HepG2 (cell line): Measurements from ENCODE around the gene ATP6V1G2. TPM values are rescaled to one million over a fixed set of nuclear protein-coding genes. Genes with fewer than 3 reads are reported as not detected.
A peak's percentile ranks its signal among the peaks of the same experiment; 100 is the strongest.

Source experiments
- AKAP8 ChIP-seq: sonication (generic); formaldehyde crosslinking; IDR thresholded peaks from 2 replicates; pipeline ENCODE4 v1.5.1; 2020; ENCODE audit warnings: mild to moderate bottlenecking, missing genetic modification reagents
- EED ChIP-seq: sonication (generic); formaldehyde crosslinking; IDR thresholded peaks from 2 replicates; pipeline ENCODE4 v1.5.0; 2020; ENCODE audit warnings: mild to moderate bottlenecking, missing genetic modification reagents
- EP300 ChIP-seq, 3 experiments: sonication (generic) in 1 of 3; formaldehyde crosslinking in 1 of 3; IDR thresholded peaks; 2 replicates each; pipeline versions ENCODE4 v1.5.1 to v1.6.1; 2011 to 2020; ENCODE audit warnings: low read depth in 2 of 3, low read length in 2 of 3, borderline replicate concordance in 1 of 3, improper control_type of control experiment in 1 of 3, mild to moderate bottlenecking in 1 of 3, missing genetic modification reagents in 1 of 3, moderate library complexity in 1 of 3
- ESRRA ChIP-seq: sonication (generic); formaldehyde crosslinking; IDR thresholded peaks from 2 replicates; pipeline ENCODE4 v1.5.1; 2020; ENCODE audit warnings: mild to moderate bottlenecking, low read depth, missing genetic modification reagents
- FIP1L1 ChIP-seq: fragments of 200-400 bp; formaldehyde crosslinking; IDR thresholded peaks from 2 replicates; pipeline ENCODE4 v1.6.1; 2018; ENCODE audit warnings: low read depth, mild to moderate bottlenecking, low read length, moderate library complexity, borderline replicate concordance; ENCODE audit not compliant: insufficient read depth
- FOXJ3 ChIP-seq: sonication (generic); formaldehyde crosslinking; IDR thresholded peaks from 2 replicates; pipeline ENCODE4 v1.4.0; 2020; ENCODE audit warnings: missing genetic modification reagents, mild to moderate bottlenecking, borderline replicate concordance
- HDAC1 ChIP-seq: sonication (generic); formaldehyde crosslinking; IDR thresholded peaks from 2 replicates; pipeline ENCODE4 v1.5.1; 2020; ENCODE audit warnings: mild to moderate bottlenecking, missing genetic modification reagents
- HNRNPK ChIP-seq: fragments of 200-400 bp; formaldehyde crosslinking; IDR thresholded peaks from 2 replicates; pipeline ENCODE4 v1.6.1; 2018; ENCODE audit warnings: low read length, low read depth, moderate library complexity, mild to moderate bottlenecking; ENCODE audit not compliant: poor library complexity, severe bottlenecking
- KDM2A ChIP-seq: sonication (generic); formaldehyde crosslinking; IDR thresholded peaks from 2 replicates; pipeline ENCODE4 v1.4.0; 2020; ENCODE audit warnings: low read depth, missing genetic modification reagents, borderline replicate concordance
- KLF16 ChIP-seq, 2 experiments: sonication (generic) in 1 of 2; formaldehyde crosslinking in 1 of 2; IDR thresholded peaks; 2 replicates each; pipeline versions ENCODE4 v1.6.1 to v1.8.0; 2016 to 2023; ENCODE audit warnings: missing genetic modification reagents in 2 of 2, missing compliant biosample characterization in 1 of 2
- MLXIP ChIP-seq: sonication (generic); formaldehyde crosslinking; IDR thresholded peaks from 2 replicates; pipeline ENCODE4 v1.9.0; 2021; ENCODE audit warnings: missing genetic modification reagents, borderline replicate concordance
- NKX3-1 ChIP-seq: sonication (generic); formaldehyde crosslinking; IDR thresholded peaks from 2 replicates; pipeline ENCODE4 v1.5.0; 2020; ENCODE audit warnings: missing genetic modification reagents
- PTBP1 ChIP-seq: fragments of 200-400 bp; formaldehyde crosslinking; IDR thresholded peaks from 2 replicates; pipeline ENCODE4 v1.6.1; 2018; ENCODE audit warnings: low read length, low read depth; ENCODE audit not compliant: poor library complexity, severe bottlenecking
- RBM22 ChIP-seq: fragments of 200-400 bp; formaldehyde crosslinking; optimal IDR thresholded peaks from 2 replicates; pipeline ENCODE3; 2017; ENCODE audit warnings: mild to moderate bottlenecking, low read length, moderate library complexity
- SRY ChIP-seq: sonication (generic); formaldehyde crosslinking; IDR thresholded peaks from 2 replicates; pipeline ENCODE4 v1.8.0; 2022; ENCODE audit warnings: mild to moderate bottlenecking, missing genetic modification reagents
- ZFP36 ChIP-seq: fragments of 150-350 bp; IDR thresholded peaks from 2 replicates; pipeline ENCODE4 v1.6.1; 2018; ENCODE audit warnings: borderline replicate concordance, low read length, low read depth; ENCODE audit not compliant: partially characterized antibody
- ZFP36L1 ChIP-seq: sonication (generic); formaldehyde crosslinking; IDR thresholded peaks from 2 replicates; pipeline ENCODE4 v1.8.0; 2022; ENCODE audit warnings: mild to moderate bottlenecking, missing genetic modification reagents, moderate library complexity
- ZNF317 ChIP-seq: sonication (generic); formaldehyde crosslinking; IDR thresholded peaks from 2 replicates; pipeline ENCODE4 v1.5.0; 2020; ENCODE audit warnings: mild to moderate bottlenecking, missing genetic modification reagents
- ZNF430 ChIP-seq: sonication (generic); formaldehyde crosslinking; IDR thresholded peaks from 2 replicates; pipeline ENCODE4 v1.9.0; 2021; ENCODE audit warnings: mild to moderate bottlenecking, missing genetic modification reagents
- ZNF7 ChIP-seq: IDR thresholded peaks from 2 replicates; pipeline ENCODE4 v1.6.1; 2016; ENCODE audit warnings: missing biosample characterization, missing genetic modification reagents
- ZSCAN20 ChIP-seq: sonication (generic); formaldehyde crosslinking; IDR thresholded peaks from 2 replicates; pipeline ENCODE4 v1.4.0; 2020; ENCODE audit warnings: missing genetic modification reagents, mild to moderate bottlenecking, borderline replicate concordance
- polyA plus RNA-seq, 8 experiments: library from polyadenylated mRNA; depleted of rRNA in 3 of 8; stranded (reverse) in 7 of 8; unstranded in 1 of 8; fragments of >200 nt; fragmentation: Illumina TruSeq in 4 of 8; extraction: Trizol in 4 of 8; gene quantifications; 2 replicates each; pipeline versions ENCODE4 v1.2.1 to v1.2.3, GENCODE V29; 2011 to 2016; ENCODE audit warnings: low read depth in 4 of 8, missing spikeins in 1 of 8, mixed read lengths in 1 of 8; ENCODE audit not compliant: insufficient read depth in 1 of 8
- total RNA-seq, 5 experiments: library from RNA; depleted of rRNA; stranded (reverse); fragments of >200 nt; fragmentation: Illumina TruSeq; extraction: Trizol; gene quantifications; 2 replicates each; pipeline ENCODE4 v1.2.3, GENCODE V29; 2016; ENCODE audit warnings: low read depth in 1 of 5
- TF ChIP-seq, protein P1 (sequence below): IDR thresholded peaks from 2 replicates; pipeline ENCODE4 v1.6.1; 2016
- TF ChIP-seq, protein P2 (sequence below): sonication (generic); formaldehyde crosslinking; IDR thresholded peaks from 2 replicates; pipeline ENCODE4 v1.5.0; 2020; ENCODE audit warnings: missing genetic modification reagents

Gene ATP6V1G2
- total and polyA plus RNA-seq, 2 of the 13 experiments (the other 11 are each of a cell fraction or from before 2014, with no cell fraction given) = 0.27 to 0.83 TPM

DNA sequence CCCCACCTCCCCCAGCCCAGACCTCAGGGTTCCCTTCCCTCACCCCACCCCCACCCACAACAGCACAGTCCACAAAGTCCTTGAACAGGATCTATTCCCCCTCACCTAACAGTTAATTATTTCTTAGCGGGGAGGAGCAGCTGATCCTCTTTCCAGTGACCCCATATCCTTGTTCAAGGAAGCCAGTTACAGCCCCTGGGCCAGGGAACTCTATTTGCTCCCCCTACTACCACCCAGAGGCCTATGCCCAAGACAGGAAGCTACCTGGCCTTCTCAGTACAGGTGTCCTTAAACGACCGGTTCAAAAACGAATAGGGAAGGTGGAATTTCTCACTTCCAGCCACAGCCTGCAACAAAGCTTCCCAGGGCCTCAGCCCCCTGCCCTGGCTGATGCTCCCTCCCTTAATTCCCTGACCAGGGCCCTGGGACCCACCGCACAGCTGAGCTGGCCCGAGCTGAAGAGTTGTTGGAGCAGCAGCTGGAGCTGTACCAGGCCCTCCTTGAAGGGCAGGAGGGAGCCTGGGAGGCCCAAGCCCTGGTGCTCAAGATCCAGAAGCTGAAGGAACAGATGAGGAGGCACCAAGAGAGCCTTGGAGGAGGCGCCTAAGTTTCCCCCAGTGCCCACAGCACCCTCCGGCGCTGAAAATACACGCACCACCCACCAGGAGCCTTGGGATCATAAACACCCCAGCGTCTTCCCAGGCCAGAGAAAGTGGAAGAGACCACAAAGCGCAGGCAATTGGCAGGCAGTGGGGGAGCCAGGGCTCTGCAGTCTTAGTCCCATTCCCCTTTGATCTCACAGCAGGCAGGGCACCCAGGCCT lies 16.9 kb downstream of the ATP6V1G2 start (continued):
- TF ChIP-seq SRY (CRISPR knock-in tag) = peak; percentile 74; the same call in 1 of the 2 replicates
- no peak for TF ChIP-seq FOXJ3
- no peak for TF ChIP-seq PTBP1
- peak in 1 of 2 experiments; percentile 63; a peak in 2 of 4 replicates for TF ChIP-seq KLF16 (CRISPR knock-in tag; IDR thresholded peaks at IDR 0.05)
- TF ChIP-seq ESRRA (CRISPR knock-in tag) = no peak; the same call in 1 of the 2 replicates
- TF ChIP-seq ZNF317 = 0 out of 2 replicates have a peak, but pooled peaks have one; percentile 52
- TF ChIP-seq EED (CRISPR knock-in tag) = 0 out of 2 replicates have a peak, but pooled peaks have one; percentile 19
- TF ChIP-seq ZFP36L1 (CRISPR knock-in tag) = 0 out of 2 replicates have a peak, but pooled peaks have one; percentile 19
- peak; percentile 73 for TF ChIP-seq KDM2A
- 0 out of 2 replicates have a peak, but pooled peaks have one; percentile 67 for TF ChIP-seq FIP1L1
- TF ChIP-seq RBM22 = peak; percentile 98
- TF ChIP-seq EP300 (IDR thresholded peaks at IDR 0.05; ENCODE audit: low read depth in 2 of 2, low read length in 2 of 2) = no peak; a peak in 2 of 4 replicates
- no peak for TF ChIP-seq EP300 (CRISPR knock-in tag; IDR thresholded peaks at IDR 0.05; ENCODE audit: borderline replicate concordance)
- peak; percentile 22; the same call in 1 of the 2 replicates for TF ChIP-seq NKX3-1
- TF ChIP-seq, protein P1, sequence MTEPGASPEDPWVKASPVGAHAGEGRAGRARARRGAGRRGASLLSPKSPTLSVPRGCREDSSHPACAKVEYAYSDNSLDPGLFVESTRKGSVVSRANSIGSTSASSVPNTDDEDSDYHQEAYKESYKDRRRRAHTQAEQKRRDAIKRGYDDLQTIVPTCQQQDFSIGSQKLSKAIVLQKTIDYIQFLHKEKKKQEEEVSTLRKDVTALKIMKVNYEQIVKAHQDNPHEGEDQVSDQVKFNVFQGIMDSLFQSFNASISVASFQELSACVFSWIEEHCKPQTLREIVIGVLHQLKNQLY (CRISPR knock-in tag) = no peak
- no peak for TF ChIP-seq ZNF430 (CRISPR knock-in tag)
- no peak for TF ChIP-seq ZNF7
- no peak for TF ChIP-seq ZFP36
- 0 out of 2 replicates have a peak, but pooled peaks have one; percentile 49 for TF ChIP-seq ZSCAN20
- TF ChIP-seq, protein P2, sequence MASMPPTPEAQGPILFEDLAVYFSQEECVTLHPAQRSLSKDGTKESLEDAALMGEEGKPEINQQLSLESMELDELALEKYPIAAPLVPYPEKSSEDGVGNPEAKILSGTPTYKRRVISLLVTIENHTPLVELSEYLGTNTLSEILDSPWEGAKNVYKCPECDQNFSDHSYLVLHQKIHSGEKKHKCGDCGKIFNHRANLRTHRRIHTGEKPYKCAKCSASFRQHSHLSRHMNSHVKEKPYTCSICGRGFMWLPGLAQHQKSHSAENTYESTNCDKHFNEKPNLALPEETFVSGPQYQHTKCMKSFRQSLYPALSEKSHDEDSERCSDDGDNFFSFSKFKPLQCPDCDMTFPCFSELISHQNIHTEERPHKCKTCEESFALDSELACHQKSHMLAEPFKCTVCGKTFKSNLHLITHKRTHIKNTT = no peak
- 0 out of 2 replicates have a peak, but pooled peaks have one; percentile 25 for TF ChIP-seq MLXIP (CRISPR knock-in tag)
- peak; percentile 59; the same call in 1 of the 2 replicates for TF ChIP-seq AKAP8 (CRISPR knock-in tag)
- peak; percentile 5 for TF ChIP-seq HNRNPK
- no peak for TF ChIP-seq HDAC1 (CRISPR knock-in tag)
